Prostate gland (tissue), 2 donors: Measurements from ENCODE around the gene SYT14. TPM values are rescaled to one million over a fixed set of nuclear protein-coding genes. Genes with fewer than 3 reads are reported as not detected.
A peak's percentile ranks its signal among the peaks of the same experiment; 100 is the strongest.
"Not testable (repeated sequence)": the region's sequence is repeated elsewhere in the genome, so short reads cannot be mapped to it uniquely, and the experiment has no call there.

Experiments used
- DNase-seq: peaks from one replicate; pipeline ENCODE4 v3.0.0-alpha.2; 2019; ENCODE audit warnings: low spot score
- H3K27ac ChIP-seq, 2 donors: fragments of 200-600 bp; sonication (generic); 2 replicates each; pipeline ENCODE4 v1.5.1; 2017 to 2019
- H3K27me3 ChIP-seq: fragments of 200-600 bp; sonication (generic); replicated peaks from 2 replicates; pipeline ENCODE4 v1.5.1; 2019; ENCODE audit not compliant: insufficient read depth
- H3K36me3 ChIP-seq, 2 donors: fragments of 200-600 bp; sonication (generic); 1 replicate in 1 of 2; 2 replicates in 1 of 2; pipeline versions ENCODE4 v1.5.1 to v1.8.1; 2017 to 2019
- H3K4me1 ChIP-seq: fragments of 200-600 bp; sonication (generic); replicated peaks from 2 replicates; pipeline ENCODE4 v1.5.1; 2019
- H3K4me3 ChIP-seq, 2 donors: fragments of 200-600 bp; sonication (generic); 2 replicates each; pipeline ENCODE4 v1.5.1; 2017 to 2019
- H3K9me3 ChIP-seq: fragments of 200-600 bp; sonication (generic); 2 replicates; pipeline ENCODE4 v1.5.1; 2017
- CTCF ChIP-seq, 4 experiments: fragments of 200-600 bp in 2 of 4; fragments of 450-650 bp in 2 of 4; sonication (generic) in 2 of 4; IDR thresholded peaks; 1 replicate in 3 of 4; 2 replicates in 1 of 4; pipeline ENCODE4 v1.5.1; 2016 to 2019; ENCODE audit warnings: antibody characterized with exemption in 4 of 4, mild to moderate bottlenecking in 2 of 4, moderate library complexity in 2 of 4
- POLR2A ChIP-seq: fragments of 450-650 bp; IDR thresholded peaks from one replicate; pipeline ENCODE4 v1.6.1; 2016; ENCODE audit warnings: antibody characterized with exemption, mild to moderate bottlenecking
- POLR2AphosphoS5 ChIP-seq: sonication (generic); formaldehyde crosslinking; IDR thresholded peaks from one replicate; pipeline ENCODE4 v1.6.1; 2017; ENCODE audit warnings: antibody characterized with exemption
- WGBS: methylation state at CpG from one replicate; pipeline ENCODE4 v1.1.5; 2018; 5-methylcytosine and 5-hydroxymethylcytosine counted together
- intact Hi-C: fragments of 100-400 bp; cut with DNase I; formaldehyde crosslinking; loops from one replicate; pipeline ENCODE4 v1.14.2; 2022
- total RNA-seq, 2 donors: library from RNA; depleted of rRNA; stranded (reverse); fragments of >200 nt; gene quantifications; one replicate each; pipeline ENCODE4 v1.1.0, GENCODE V29; 2016

The SYT14 gene
- total RNA-seq, 2 donors from 2014 or later, result 0.41 to 6.0 TPM

GRCh38 chr1:210195635-210196160, 257.7 kb downstream of the SYT14 start:
- Histone ChIP-seq H3K27ac (no peak overlapping the region), H3K4me3 (no peak overlapping the region), H3K27me3 (no peaks in the 10 kb centered on the region), H3K9me3 (no peaks in the 10 kb centered on the region), H3K4me1 (no peaks in the 10 kb centered on the region), H3K36me3 (no peaks in the 10 kb centered on the region)
- TF ChIP-seq CTCF (IDR thresholded peaks at IDR 0.05) (no peak), POLR2A (no peak), POLR2AphosphoS5 (no peak)
- intact Hi-C loops, result no loop called here
- no peak for DNase-seq
- 93% methylated on average over 8 of the region's 8 CpGs for WGBS

GRCh38 chr1:210196266-210196665, 258.2 kb downstream of the SYT14 start:
- H3K4me1 ChIP-seq, intact Hi-C loops, H3K4me3 ChIP-seq, H3K36me3 ChIP-seq, H3K9me3 ChIP-seq, DNase-seq, H3K27me3 ChIP-seq, H3K27ac ChIP-seq: not testable (repeated sequence)
- WGBS, result 84% methylated on average over 5 of the region's 5 CpGs

- H3K4me1 ChIP-seq, result no peaks in the 10 kb centered on the region
- H3K4me3 ChIP-seq, result no peak overlapping the region
- intact Hi-C loops, result no loop called here
- no peaks in the 10 kb centered on the region for H3K36me3 ChIP-seq
- no peak overlapping the region for H3K27ac ChIP-seq
- 84% methylated on average over 3 of the region's 3 CpGs for WGBS
- H3K9me3 ChIP-seq, result no peaks in the 10 kb centered on the region
- no peak for DNase-seq
- H3K27me3 ChIP-seq, result no peaks in the 10 kb centered on the region
- TF ChIP-seq CTCF (IDR thresholded peaks at IDR 0.05) (no peak), POLR2A (no peak), POLR2AphosphoS5 (no peak)
Measured at GRCh38 chr1:210198840-210199239, 260.8 kb downstream of the SYT14 start.

GRCh38 chr1:210200124-210200736, 262.2 kb downstream of the SYT14 start:
- Histone ChIP-seq H3K4me1 (no peaks in the 10 kb centered on the region), H3K36me3 (no peaks in the 10 kb centered on the region), H3K27ac (no peak overlapping the region), H3K27me3 (no peaks in the 10 kb centered on the region), H3K9me3 (no peaks in the 10 kb centered on the region), H3K4me3 (no peak overlapping the region)
- intact Hi-C loops, result loop anchor here (5.0 kb wide), 1 partner anchor 112 kb away; no protein-coding TSS in a partner anchor
- 35% methylated on average over 3 of the region's 3 CpGs for WGBS
- TF ChIP-seq POLR2AphosphoS5 (no peak), POLR2A (no peak), CTCF (IDR thresholded peaks at IDR 0.05) (peak in 2 of 4 experiments; percentile 35 to 55)
- DNase-seq, result no peak

GRCh38 chr1:210201681-210202080, 263.7 kb downstream of the SYT14 start:
- WGBS, result 72% methylated on average over 3 of the region's 3 CpGs

More at GRCh38 chr1:210201681-210202080, 263.7 kb downstream of the SYT14 start:
- TF ChIP-seq CTCF (IDR thresholded peaks at IDR 0.05) (no peak), POLR2AphosphoS5 (no peak), POLR2A (no peak)
- intact Hi-C loops, result loop anchor here (5.0 kb wide), 1 partner anchor 111 kb away; no protein-coding TSS in a partner anchor
- Histone ChIP-seq H3K4me1 (no peaks in the 10 kb centered on the region), H3K36me3 (no peaks in the 10 kb centered on the region), H3K9me3 (no peaks in the 10 kb centered on the region), H3K27me3 (no peaks in the 10 kb centered on the region), H3K4me3 (no peak overlapping the region), H3K27ac (no peak overlapping the region)
- DNase-seq, result no peak
